Measurements from ENCODE around the gene PADI1. TPM values are rescaled to one million over a fixed set of nuclear protein-coding genes. Genes with fewer than 3 reads are reported as not detected.
A peak's percentile ranks its signal among the peaks of the same experiment; 100 is the strongest.

Gene PADI1
- total and polyA plus RNA-seq, 2 of the 8 experiments (the other 6 are each of a cell fraction or from before 2014, with no cell fraction given), result 0.20 to 0.30 TPM

GRCh38 chr1:17194615-17195528 is 10.1 kb upstream of the PADI1 start:
- Histone ChIP-seq H3K23me2 (ENCODE audit: low read depth, low read length) (no peaks in the 10 kb centered on the region), H2AK5ac (ENCODE audit: low read depth, low read length) (no peak overlapping the region), H3K27me3 (replicated peaks in 1 of 4; ENCODE audit: control insufficient read depth in 3 of 4, extremely low read depth in 1 of 4, insufficient read depth in 3 of 4, low read length in 3 of 4) (no peaks in the 10 kb centered on the region), H2BK5ac (ENCODE audit: low read depth, low read length) (no peak overlapping the region), H3K36me3 (ENCODE audit: control insufficient read depth in 2 of 4, insufficient read depth in 4 of 4, low read length in 3 of 4) (no peaks in the 10 kb centered on the region), H3K79me2 (ENCODE audit: control insufficient read depth in 1 of 2, insufficient read depth in 2 of 2, low read length in 2 of 2) (no peaks in the 10 kb centered on the region), H2BK15ac (ENCODE audit: low read length) (no peak overlapping the region; the same call in 1 of the 2 replicates), H3K27ac (ENCODE audit: low read depth, low read length) (no peak overlapping the region), H2BK20ac (ENCODE audit: low read length) (no peak overlapping the region), H3K79me1 (ENCODE audit: low read depth, low read length) (no peaks in the 10 kb centered on the region), H3K4me1 (replicated peaks in 1 of 4; ENCODE audit: control insufficient read depth in 3 of 4, insufficient read depth in 4 of 4, low read length in 3 of 4) (peaks cover 0 to 4% (median 0%) of the 10 kb centered on the region in 4 experiments; a peak in 3 of 7 replicates), H3K4ac (replicated peaks; ENCODE audit: insufficient read length, low read depth, low read length) (no peak overlapping the region), H3K14ac (ENCODE audit: insufficient read length) (no peak overlapping the region), H3K56ac (replicated peaks; ENCODE audit: insufficient read length, low read depth, low read length) (no peak overlapping the region), H2BK12ac (ENCODE audit: low read depth, low read length) (no peak overlapping the region), H4K91ac (replicated peaks; ENCODE audit: insufficient read length, low read length) (no peak overlapping the region), H3K18ac (ENCODE audit: extremely low read depth, low read length) (no peak overlapping the region), H2BK120ac (replicated peaks; ENCODE audit: low read depth, low read length) (no peak overlapping the region), H2AFZ (ENCODE audit: low read length) (no peak overlapping the region), H3K4me3 (ENCODE audit: extremely low read depth in 1 of 4, insufficient read depth in 2 of 4, low read depth in 3 of 4, low read length in 4 of 4) (no peak overlapping the region), H4K5ac (ENCODE audit: insufficient read length, low read depth, low read length) (no peak overlapping the region), H4K8ac (ENCODE audit: extremely low read depth, insufficient read depth, low read length) (no peak overlapping the region), H3K4me2 (ENCODE audit: insufficient read depth in 1 of 2, low read depth in 2 of 2, low read length in 2 of 2) (no peak overlapping the region), H3K9ac (replicated peaks in 1 of 4; ENCODE audit: extremely low read depth in 1 of 4, low read depth in 3 of 4, low read length in 3 of 4) (no peak overlapping the region), H3K9me3 (ENCODE audit: insufficient read depth in 2 of 2, low read depth in 1 of 2, low read length in 1 of 2) (no peaks in the 10 kb centered on the region), H4K20me1 (replicated peaks in 1 of 2; ENCODE audit: control insufficient read depth in 1 of 2, insufficient read depth in 2 of 2, low read length in 2 of 2) (no peaks in the 10 kb centered on the region), H3K23ac (ENCODE audit: insufficient read length) (no peak overlapping the region)
- FAIRE-seq (no peak), DNase-seq (ENCODE audit: low read depth in 1 of 2, low spot score in 2 of 2) (peak in 1 of 2 experiments; percentile 43)
- TF ChIP-seq GTF2F1 (IDR thresholded peaks at IDR 0.05; ENCODE audit: borderline replicate concordance, low read depth, low read length) (no peak), SP1 (IDR thresholded peaks at IDR 0.05; ENCODE audit: low read depth, low read length) (no peak), POLR2AphosphoS5 (IDR thresholded peaks at IDR 0.05; ENCODE audit: low read depth, low read length) (no peak), SRF (IDR thresholded peaks at IDR 0.05; ENCODE audit: low read depth, low read length) (no peak), CREB1 (IDR thresholded peaks at IDR 0.05) (no peak), TEAD4 (IDR thresholded peaks at IDR 0.05; ENCODE audit: low read depth, low read length) (no peak), MAFK (IDR thresholded peaks at IDR 0.05; ENCODE audit: low read depth, low read length) (no peak), RXRA (IDR thresholded peaks at IDR 0.05; ENCODE audit: insufficient read depth, low read depth, low read length) (no peak)
- ChIA-PET CTCF (ENCODE audit: partially characterized antibody) (interaction anchor here (0.5 to 1.5 kb wide), 5 partner anchors 18 to 1291 kb away, joined by 3 to 4 read pairs (median 3); no protein-coding TSS in a partner anchor), POLR2A (ENCODE audit: partially characterized antibody) (interaction anchor here (0.8 to 1.2 kb wide), 2 partner anchors 13 to 36 kb away, joined by 3 to 4 read pairs; no protein-coding TSS in a partner anchor)
- WGBS, 2 experiments (ENCODE audit: extremely low coverage in 1 of 2, insufficient coverage in 1 of 2, insufficient read length in 1 of 2, insufficient replicate concordance in 2 of 2, low coverage in 1 of 2, low lambda C conversion rate in 2 of 2, missing lambda C conversion rate in 1 of 2), result 78% methylated on average over 7 of the region's 8 CpGs; no CpG with 5 or more reads in 1 of the 2 experiments
